MCF 10A (cell line): ENCODE measurements around the gene CSRNP2. TPM values are rescaled to one million over a fixed set of nuclear protein-coding genes. Genes with fewer than 3 reads are reported as not detected.
A peak's percentile ranks its signal among the peaks of the same experiment; 100 is the strongest.
"Not testable (repeated sequence)": the region's sequence is repeated elsewhere in the genome, so short reads cannot be mapped to it uniquely, and the experiment has no call there.

Experiments used
- BruUV-seq: library from RNA; stranded (reverse); fragments of 400-500 nt; replicated peaks from 2 replicates; lab custom pipeline; 2021; lab: Mats Ljungman, UMichigan
- CTCF ChIA-PET: fragments of 300-600 bp; sonication (Branson Sonifier 250); formaldehyde crosslinking; extraction: SDS; loops from one replicate; lab custom pipeline; 2021; ENCODE audit warnings: antibody characterized with exemption, inconsistent platforms; lab: Yijun Ruan, JAX
- POLR2A ChIA-PET: fragments of 300-600, 350-650 bp; sonication (Branson Sonifier 250); formaldehyde crosslinking; extraction: SDS; loops from one replicate; lab custom pipeline; 2020; ENCODE audit warnings: antibody characterized with exemption, inconsistent platforms; lab: Yijun Ruan, JAX
- DNase-seq: peaks from one replicate; pipeline ENCODE4 v3.0.0-alpha.2; 2018; ENCODE audit not compliant: unreplicated experiment
- H3K27ac Mint-ChIP-seq: one replicate; pipeline ENCODE4 v1.8.0; 2022; ENCODE audit warnings: mild to moderate bottlenecking, low read depth, mixed read lengths; ENCODE audit not compliant: unreplicated experiment
- H3K27me3 Mint-ChIP-seq: one replicate; pipeline ENCODE4 v1.8.0; 2022; ENCODE audit warnings: mixed read lengths; ENCODE audit not compliant: insufficient read depth, unreplicated experiment
- H3K36me3 Mint-ChIP-seq: one replicate; pipeline ENCODE4 v1.8.0; 2022; ENCODE audit warnings: mild to moderate bottlenecking, moderate library complexity, mixed read lengths; ENCODE audit not compliant: insufficient read depth, unreplicated experiment
- H3K4me1 Mint-ChIP-seq: one replicate; pipeline ENCODE4 v1.8.0; 2022; ENCODE audit warnings: mixed read lengths; ENCODE audit not compliant: insufficient read depth, unreplicated experiment
- H3K4me3 Mint-ChIP-seq: one replicate; pipeline ENCODE4 v1.8.0; 2022; ENCODE audit warnings: mild to moderate bottlenecking, moderate library complexity, mixed read lengths; ENCODE audit not compliant: unreplicated experiment
- H3K9me3 Mint-ChIP-seq: one replicate; pipeline ENCODE4 v1.8.0; 2022; ENCODE audit warnings: mixed read lengths; ENCODE audit not compliant: unreplicated experiment
- CTCF ChIP-seq: fragments of 200-600 bp; IDR thresholded peaks from one replicate; pipeline ENCODE4 v1.8.0; 2022; ENCODE audit warnings: antibody characterized with exemption, mild to moderate bottlenecking; ENCODE audit not compliant: unreplicated experiment
- intact Hi-C: fragments of 100-400 bp; cut with micrococcal nuclease; formaldehyde crosslinking; loops from 2 replicates; pipeline ENCODE4 v1.14.1; 2022
- total RNA-seq: library from RNA; stranded (reverse); gene quantifications from 2 replicates; pipeline ENCODE4 v1.2.3, GENCODE V29; 2022

Gene CSRNP2
- total RNA-seq, 1 experiment from 2014 or later: 46.3 TPM

GRCh38 chr12:51080136-51080535 is 3.3 kb downstream of the CSRNP2 start:
- CTCF ChIA-PET: interaction anchor here (0.7 kb wide), 1 partner anchor 33 kb away, joined by 3 read pairs; no protein-coding TSS in a partner anchor
- DNase-seq: no peak
- intact Hi-C loops: no loop called here
- BruUV-seq: no TSS peak
- Mint-ChIP-seq H3K27ac (no peak overlapping the region), H3K36me3 (peaks cover 27% of the 10 kb centered on the region), H3K27me3 (no peaks in the 10 kb centered on the region), H3K4me1 (peaks cover 22% of the 10 kb centered on the region), H3K9me3 (no peaks in the 10 kb centered on the region), H3K4me3 (no peak overlapping the region)
- POLR2A ChIA-PET: interaction anchor here (0.6 to 4.0 kb wide), 6 partner anchors 8 to 175 kb away, joined by 3 to 70 read pairs (median 20); partner anchors contain the start of gene LETMD1
- no peak for TF ChIP-seq CTCF

- DNase-seq, intact Hi-C loops, BruUV-seq, H3K9me3 Mint-ChIP-seq, H3K27ac Mint-ChIP-seq, H3K4me3 Mint-ChIP-seq, H3K27me3 Mint-ChIP-seq: not testable (repeated sequence)
- peaks cover 37% of the 10 kb centered on the region for H3K36me3 Mint-ChIP-seq
- ChIA-PET CTCF (interaction anchor here (0.6 kb wide), 1 partner anchor 312 kb away, joined by 3 read pairs; no protein-coding TSS in a partner anchor), POLR2A (interaction anchor here (0.7 to 2.1 kb wide), 5 partner anchors 23 to 160 kb away, joined by 3 to 11 read pairs (median 5); partner anchors contain the start of genes DAZAP2, LETMD1 and SLC11A2)
- peaks cover 22% of the 10 kb centered on the region for H3K4me1 Mint-ChIP-seq
These were observed 4.5 kb downstream of the CSRNP2 start for GRCh38 chr12:51078866-51079265.

GRCh38 chr12:51078346-51078745 is 5.0 kb downstream of the CSRNP2 start:
- CTCF ChIA-PET: interaction anchor here (0.6 to 0.8 kb wide), 2 partner anchors 152 to 312 kb away, joined by 3 read pairs; no protein-coding TSS in a partner anchor
- Mint-ChIP-seq H3K4me1 (peaks cover 22% of the 10 kb centered on the region), H3K27ac (peak overlapping the region; percentile 5), H3K4me3 (peak overlapping the region; percentile 2), H3K36me3 (peaks cover 37% of the 10 kb centered on the region)
- H3K27me3 Mint-ChIP-seq, DNase-seq, BruUV-seq, H3K9me3 Mint-ChIP-seq, intact Hi-C loops: not testable (repeated sequence)
- POLR2A ChIA-PET: interaction anchor here (0.6 to 2.1 kb wide), 10 partner anchors 13 to 263 kb away, joined by 3 to 11 read pairs (median 3); partner anchors contain the start of genes DAZAP2, LETMD1, POU6F1 and SLC11A2

- H3K4me3 Mint-ChIP-seq: peak overlapping the region; percentile 2
- no peaks in the 10 kb centered on the region for H3K27me3 Mint-ChIP-seq
- POLR2A ChIA-PET: interaction anchor here (0.6 to 2.1 kb wide), 9 partner anchors 12 to 264 kb away, joined by 3 to 11 read pairs (median 3); partner anchors contain the start of genes DAZAP2, LETMD1, POU6F1 and SLC11A2
- H3K4me1 Mint-ChIP-seq: peaks cover 22% of the 10 kb centered on the region
- H3K27ac Mint-ChIP-seq: peak overlapping the region; percentile 5
- intact Hi-C loops: no loop called here
- H3K36me3 Mint-ChIP-seq: peaks cover 42% of the 10 kb centered on the region
- DNase-seq: no peak
- BruUV-seq: no TSS peak
- TF ChIP-seq CTCF: no peak
- CTCF ChIA-PET: interaction anchor here (0.8 kb wide), 1 partner anchor 153 kb away, joined by 3 read pairs; no protein-coding TSS in a partner anchor
- no peaks in the 10 kb centered on the region for H3K9me3 Mint-ChIP-seq
These were observed 5.5 kb downstream of the CSRNP2 start for GRCh38 chr12:51077930-51078329.
